ENCODE results near the gene FAM181A.

Gene FAM181A

GRCh38 chr14:93932642-93933041 is 5.5 kb downstream of the FAM181A start:
- no peaks in the 10 kb centered on the region for H3K36me3 Mint-ChIP-seq (ENCODE audit: low read depth)
- no peak overlapping the region for H3K27ac Mint-ChIP-seq
- H3K27me3 Mint-ChIP-seq (ENCODE audit: low read depth, poor library complexity), result peaks cover 30% of the 10 kb centered on the region
- H3K9me3 Mint-ChIP-seq, result peaks cover under 1% of the 10 kb centered on the region
- H3K4me3 Mint-ChIP-seq, result no peak overlapping the region
- TF ChIP-seq, protein P1, sequence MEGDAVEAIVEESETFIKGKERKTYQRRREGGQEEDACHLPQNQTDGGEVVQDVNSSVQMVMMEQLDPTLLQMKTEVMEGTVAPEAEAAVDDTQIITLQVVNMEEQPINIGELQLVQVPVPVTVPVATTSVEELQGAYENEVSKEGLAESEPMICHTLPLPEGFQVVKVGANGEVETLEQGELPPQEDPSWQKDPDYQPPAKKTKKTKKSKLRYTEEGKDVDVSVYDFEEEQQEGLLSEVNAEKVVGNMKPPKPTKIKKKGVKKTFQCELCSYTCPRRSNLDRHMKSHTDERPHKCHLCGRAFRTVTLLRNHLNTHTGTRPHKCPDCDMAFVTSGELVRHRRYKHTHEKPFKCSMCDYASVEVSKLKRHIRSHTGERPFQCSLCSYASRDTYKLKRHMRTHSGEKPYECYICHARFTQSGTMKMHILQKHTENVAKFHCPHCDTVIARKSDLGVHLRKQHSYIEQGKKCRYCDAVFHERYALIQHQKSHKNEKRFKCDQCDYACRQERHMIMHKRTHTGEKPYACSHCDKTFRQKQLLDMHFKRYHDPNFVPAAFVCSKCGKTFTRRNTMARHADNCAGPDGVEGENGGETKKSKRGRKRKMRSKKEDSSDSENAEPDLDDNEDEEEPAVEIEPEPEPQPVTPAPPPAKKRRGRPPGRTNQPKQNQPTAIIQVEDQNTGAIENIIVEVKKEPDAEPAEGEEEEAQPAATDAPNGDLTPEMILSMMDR (IDR thresholded peaks at IDR 0.05), result no peak
- no peak for DNase-seq
- peaks cover 11% of the 10 kb centered on the region for H3K4me1 Mint-ChIP-seq

- H3K4me3 Mint-ChIP-seq, result no peak overlapping the region
These were observed 8.1 kb downstream of the FAM181A start for GRCh38 chr14:93935213-93935612.

GRCh38 chr14:93936245-93936644 is 9.1 kb downstream of the FAM181A start:
- no peak overlapping the region for H3K4me3 Mint-ChIP-seq
- H3K4me1 Mint-ChIP-seq, result peaks cover 12% of the 10 kb centered on the region
- peaks cover 4% of the 10 kb centered on the region for H3K9me3 Mint-ChIP-seq
- TF ChIP-seq, protein P1 (IDR thresholded peaks at IDR 0.05), result peak; percentile 58
- peaks cover 59% of the 10 kb centered on the region for H3K27me3 Mint-ChIP-seq (ENCODE audit: low read depth, poor library complexity)
- no peak overlapping the region for H3K27ac Mint-ChIP-seq
- no peak for DNase-seq
- no peaks in the 10 kb centered on the region for H3K36me3 Mint-ChIP-seq (ENCODE audit: low read depth)

More at GRCh38 chr14:93935213-93935612, 8.1 kb downstream of the FAM181A start:
- TF ChIP-seq, protein P1 (IDR thresholded peaks at IDR 0.05), result no peak
- H3K36me3 Mint-ChIP-seq (ENCODE audit: low read depth), result no peaks in the 10 kb centered on the region
- H3K4me1 Mint-ChIP-seq, result peaks cover 11% of the 10 kb centered on the region
- peaks cover 54% of the 10 kb centered on the region for H3K27me3 Mint-ChIP-seq (ENCODE audit: low read depth, poor library complexity)
- no peak overlapping the region for H3K27ac Mint-ChIP-seq
- H3K9me3 Mint-ChIP-seq, result peaks cover 4% of the 10 kb centered on the region
- no peak for DNase-seq

GRCh38 chr14:93936926-93937325 is 9.8 kb downstream of the FAM181A start:
- H3K4me3 Mint-ChIP-seq, result no peak overlapping the region
- H3K27me3 Mint-ChIP-seq (ENCODE audit: low read depth, poor library complexity), result peaks cover 61% of the 10 kb centered on the region
- DNase-seq, result no peak
- TF ChIP-seq, protein P1 (IDR thresholded peaks at IDR 0.05), result no peak
- H3K4me1 Mint-ChIP-seq, result peaks cover 19% of the 10 kb centered on the region
- H3K27ac Mint-ChIP-seq, result no peak overlapping the region
- H3K36me3 Mint-ChIP-seq (ENCODE audit: low read depth), result no peaks in the 10 kb centered on the region
- peaks cover 4% of the 10 kb centered on the region for H3K9me3 Mint-ChIP-seq

GRCh38 chr14:93937519-93937918 is 10.4 kb downstream of the FAM181A start:
- Mint-ChIP-seq H3K36me3 (ENCODE audit: low read depth) (no peaks in the 10 kb centered on the region), H3K27me3 (ENCODE audit: low read depth, poor library complexity) (peaks cover 67% of the 10 kb centered on the region), H3K9me3 (peaks cover 4% of the 10 kb centered on the region), H3K4me3 (no peak overlapping the region), H3K4me1 (peaks cover 25% of the 10 kb centered on the region), H3K27ac (no peak overlapping the region)
- DNase-seq, result no peak
- TF ChIP-seq, protein P1 (IDR thresholded peaks at IDR 0.05), result no peak

DNA sequence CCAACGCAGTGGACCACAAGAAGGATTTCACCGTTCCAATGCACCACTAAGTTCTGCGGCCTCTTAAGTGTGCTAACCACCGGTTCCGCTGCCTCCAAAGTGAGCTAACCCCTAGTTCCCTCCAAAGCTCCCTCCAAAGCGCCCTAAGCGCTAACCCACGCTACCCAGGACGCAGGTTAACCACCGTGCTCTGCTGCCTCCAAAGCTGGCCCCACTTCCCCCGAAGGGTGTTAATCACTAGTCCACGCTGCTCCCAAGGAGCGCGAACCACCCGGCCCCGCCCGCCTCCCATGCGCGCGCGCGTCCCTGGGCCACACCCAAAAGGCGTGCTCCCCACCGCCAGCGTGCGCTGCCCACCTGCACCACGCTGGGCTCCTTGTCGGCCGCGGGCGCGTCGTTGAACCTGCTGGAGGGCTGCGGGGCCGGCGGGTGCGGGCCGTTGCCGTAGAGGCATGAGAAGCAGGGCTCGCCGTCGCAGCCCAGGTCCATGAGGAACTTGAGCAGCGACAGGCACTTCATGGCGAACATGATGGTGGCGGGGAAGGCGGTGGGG is 11.7 kb downstream of the FAM181A start:
- DNase-seq, result no peak
- TF ChIP-seq, protein P1 (IDR thresholded peaks at IDR 0.05), result no peak
- peaks cover 73% of the 10 kb centered on the region for H3K27me3 Mint-ChIP-seq (ENCODE audit: low read depth, poor library complexity)
- no peak overlapping the region for H3K27ac Mint-ChIP-seq
- H3K4me3 Mint-ChIP-seq, result peak overlapping the region; percentile 58
- peaks cover 25% of the 10 kb centered on the region for H3K4me1 Mint-ChIP-seq
- H3K9me3 Mint-ChIP-seq, result peaks cover 4% of the 10 kb centered on the region
- no peaks in the 10 kb centered on the region for H3K36me3 Mint-ChIP-seq (ENCODE audit: low read depth)
